A673 (cell line): ENCODE measurements around the gene AIF1. TPM values are rescaled to one million over a fixed set of nuclear protein-coding genes. Genes with fewer than 3 reads are reported as not detected.

ENCODE experiments used
- BruUV-seq: library from RNA; stranded (reverse); fragments of 400-500 nt; replicated peaks from 2 replicates; lab custom pipeline; 2021; lab: Mats Ljungman, UMichigan
- CTCF ChIA-PET: fragments of 300-600 bp; sonication (Branson Sonifier 250); formaldehyde crosslinking; loops from one replicate; lab custom pipeline; 2022; ENCODE audit warnings: antibody characterized with exemption; lab: Charles Lee
- POLR2A ChIA-PET: fragments of 300-600 bp; sonication (Branson Sonifier 250); formaldehyde crosslinking; loops from one replicate; lab custom pipeline; 2022; ENCODE audit warnings: antibody characterized with exemption; ENCODE audit not compliant: low non-redundant PET; lab: Charles Lee
- DNase-seq: peaks from one replicate; pipeline ENCODE4 v3.0.0-alpha.2; 2015; ENCODE audit warnings: low spot score
- H3K27ac ChIP-seq: fragments of 200-600 bp; sonication (generic); 2 replicates; pipeline ENCODE4 v1.5.1; 2016; ENCODE audit warnings: mixed run types, low read depth, mild to moderate bottlenecking, mixed read lengths, antibody characterized with exemption, low read length; ENCODE audit not compliant: poor library complexity, severe bottlenecking
- H3K27me3 ChIP-seq: fragments of 200-600 bp; sonication (generic); replicated peaks from 2 replicates; pipeline ENCODE4 v1.6.1; 2017; ENCODE audit warnings: mixed run types, low read depth, mild to moderate bottlenecking, mixed read lengths, antibody characterized with exemption, low read length; ENCODE audit not compliant: insufficient read depth, poor library complexity
- H3K36me3 ChIP-seq: fragments of 200-600 bp; sonication (generic); 2 replicates; pipeline ENCODE4 v1.6.1; 2016; ENCODE audit warnings: mixed run types, mild to moderate bottlenecking, mixed read lengths, antibody characterized with exemption, low read length; ENCODE audit not compliant: insufficient read depth, poor library complexity, severe bottlenecking
- H3K4me1 ChIP-seq: fragments of 200-600 bp; sonication (generic); 2 replicates; pipeline ENCODE4 v1.6.1; 2017; ENCODE audit warnings: mixed run types, mild to moderate bottlenecking, mixed read lengths, antibody characterized with exemption, low read length; ENCODE audit not compliant: insufficient read depth, poor library complexity, severe bottlenecking
- H3K4me3 ChIP-seq: fragments of 200-600 bp; sonication (generic); 2 replicates; pipeline ENCODE4 v1.5.1; 2016; ENCODE audit warnings: low read depth, mixed run types, mild to moderate bottlenecking, mixed read lengths, low read length; ENCODE audit not compliant: poor library complexity, severe bottlenecking
- H3K9me3 ChIP-seq: fragments of 200-600 bp; sonication (generic); 2 replicates; pipeline ENCODE4 v1.6.1; 2016; ENCODE audit warnings: mixed run types, low read depth, mild to moderate bottlenecking, mixed read lengths, antibody characterized with exemption, low read length; ENCODE audit not compliant: poor library complexity, severe bottlenecking
- CTCF ChIP-seq: fragments of 300-800, 200-600 bp; sonication (generic); conservative IDR thresholded peaks from 2 replicates; pipeline ENCODE4 v1.5.1; 2017; ENCODE audit warnings: low read depth, mild to moderate bottlenecking, antibody characterized with exemption, low read length, moderate library complexity, mixed read lengths
- EZH2 ChIP-seq: fragments of 200-600 bp; sonication (generic); IDR thresholded peaks from 2 replicates; pipeline ENCODE4 v1.6.1; 2017; ENCODE audit warnings: borderline replicate concordance, low read depth, mild to moderate bottlenecking, mixed read lengths, antibody characterized with exemption, low read length; ENCODE audit not compliant: poor library complexity, severe bottlenecking
- intact Hi-C: fragments of 100-400 bp; cut with micrococcal nuclease; formaldehyde crosslinking; loops from one replicate; pipeline ENCODE4 v1.10.0; 2022; ENCODE audit not compliant: unreplicated experiment
- total RNA-seq: library from RNA; stranded (reverse); gene quantifications from 2 replicates; pipeline ENCODE4 v1.2.3, GENCODE V29; 2021

The AIF1 gene
- total RNA-seq, 1 experiment from 2014 or later, result 0.64 TPM

- intact Hi-C loops, result no loop called here
- no peak overlapping the region for H3K4me3 ChIP-seq
- H3K9me3 ChIP-seq, result no peaks in the 10 kb centered on the region
- H3K27me3 ChIP-seq, result no peaks in the 10 kb centered on the region
- no peaks in the 10 kb centered on the region for H3K36me3 ChIP-seq
- TF ChIP-seq EZH2 (no peak), CTCF (no peak)
- ChIA-PET POLR2A (no interaction called here), CTCF (no interaction called here)
- DNase-seq, result no peak
- no TSS peak for BruUV-seq
- H3K27ac ChIP-seq, result no peak overlapping the region
- H3K4me1 ChIP-seq, result peaks cover 5% of the 10 kb centered on the region
Measured at GRCh38 chr6:31574106-31575061, 40.6 kb upstream of the AIF1 start.

GRCh38 chr6:31575335-31575901, 39.6 kb upstream of the AIF1 start, which contains the start of gene TNF:
TNF (plus strand) TSS chr6:31575565; CDS start chr6:31575742, 177 bp downstream.
- Histone ChIP-seq H3K36me3 (no peaks in the 10 kb centered on the region), H3K27me3 (no peaks in the 10 kb centered on the region), H3K9me3 (no peaks in the 10 kb centered on the region), H3K27ac (no peak within 1 kb of the TSS), H3K4me3 (no peak within 1 kb of the TSS), H3K4me1 (peaks cover 5% of the 10 kb centered on the region)
- BruUV-seq, result no TSS peak
- CTCF ChIA-PET, result no interaction called here
- peak; percentile 44 for DNase-seq
- POLR2A ChIA-PET, result no interaction called here
- intact Hi-C loops, result no loop called here
- TF ChIP-seq EZH2, result no peak
- TF ChIP-seq CTCF, result no peak

- CTCF ChIA-PET, result no interaction called here
Measured at GRCh38 chr6:31575952-31576685, 38.9 kb upstream of the AIF1 start.

More at GRCh38 chr6:31575952-31576685, 38.9 kb upstream of the AIF1 start:
- Histone ChIP-seq H3K36me3 (no peaks in the 10 kb centered on the region), H3K27me3 (no peaks in the 10 kb centered on the region), H3K27ac (no peak overlapping the region), H3K4me1 (peaks cover 5% of the 10 kb centered on the region), H3K4me3 (no peak overlapping the region), H3K9me3 (no peaks in the 10 kb centered on the region)
- intact Hi-C loops, result no loop called here
- BruUV-seq, result no TSS peak
- TF ChIP-seq CTCF, result no peak
- no peak for TF ChIP-seq EZH2
- peak; percentile 45 for DNase-seq
- POLR2A ChIA-PET, result no interaction called here
